ENCODE measurements around the gene MXI1.
A peak's percentile ranks its signal among the peaks of the same experiment; 100 is the strongest.

Gene MXI1

GRCh38 chr10:110278562-110279406 is 71.4 kb downstream of the MXI1 start:
- DNase-seq, result no peak

- no peak for DNase-seq
These were observed 72.1 kb downstream of the MXI1 start for GRCh38 chr10:110279407-110279986.

DNA sequence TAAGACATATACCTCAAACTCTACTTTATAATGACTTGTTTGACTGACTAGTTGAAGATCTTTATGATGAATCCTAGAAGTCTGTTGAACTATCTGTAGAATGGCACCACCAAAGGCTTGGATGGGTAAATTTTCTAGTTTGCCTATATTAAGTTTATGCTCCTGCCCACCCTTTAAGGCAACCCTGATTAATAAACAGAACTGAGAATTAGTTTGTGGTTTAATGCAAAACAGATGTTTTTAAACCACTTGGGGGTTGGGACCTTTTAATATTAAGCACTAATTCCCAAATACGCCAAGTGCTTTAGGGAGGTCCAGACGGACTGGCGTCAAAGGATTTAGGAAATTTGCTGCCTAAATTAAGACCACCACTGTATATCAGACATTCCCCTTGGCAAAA is 76.9 kb downstream of the MXI1 start:
- no peak for DNase-seq

GRCh38 chr10:110285501-110285900 is 78.1 kb downstream of the MXI1 start:
- DNase-seq, result no peak

GRCh38 chr10:110286841-110287240 is 79.4 kb downstream of the MXI1 start:
- no peak for DNase-seq

GRCh38 chr10:110296966-110297365 is 89.6 kb downstream of the MXI1 start:
- no peak for DNase-seq

DNA sequence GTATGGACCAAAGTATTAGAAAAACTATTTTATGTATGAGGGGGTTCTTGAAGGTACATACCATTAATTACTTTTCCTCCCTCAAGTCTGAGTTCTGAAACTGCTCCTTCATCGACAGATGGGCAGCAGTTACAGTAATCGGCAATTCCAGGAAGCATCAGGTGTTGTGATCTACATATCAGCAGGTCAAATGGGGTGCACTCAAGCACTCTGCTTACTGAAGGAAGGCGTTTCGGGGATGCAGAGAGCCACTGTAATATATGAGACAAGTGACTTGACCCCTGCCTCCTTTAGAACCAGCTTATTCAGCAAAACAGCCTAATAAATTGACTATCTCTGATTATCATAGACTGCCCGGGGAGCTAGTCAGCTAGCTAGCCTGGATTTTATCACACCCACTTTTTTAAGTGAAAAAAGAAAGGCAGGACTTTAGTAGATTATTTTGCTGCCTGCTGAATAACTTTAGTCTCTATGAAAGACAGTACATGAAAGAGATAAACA is 93.1 kb downstream of the MXI1 start:
- no peak for DNase-seq

- no peak for DNase-seq
These were observed 96.3 kb downstream of the MXI1 start for GRCh38 chr10:110303681-110304080.

DNA sequence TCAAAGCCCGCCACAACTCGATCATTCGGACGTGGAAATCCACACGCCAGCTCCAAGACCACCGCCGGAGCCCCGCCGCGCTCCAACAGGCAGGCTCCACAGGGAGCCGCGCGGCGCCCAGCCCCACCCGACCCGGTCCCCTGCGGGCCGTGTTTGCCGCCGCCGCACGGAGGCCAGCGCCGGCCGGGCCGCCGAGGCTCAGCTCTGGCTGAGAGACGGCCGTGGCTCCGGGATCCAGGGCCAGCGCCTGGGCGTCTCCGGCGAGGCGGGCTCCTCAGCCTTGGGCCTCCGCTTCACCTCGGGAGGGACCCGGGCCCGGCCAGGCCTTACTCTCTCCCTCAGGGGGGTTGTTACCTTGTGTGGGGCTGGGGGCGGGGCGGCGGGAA is 97.0 kb downstream of the MXI1 start:
- DNase-seq, result no peak

DNA sequence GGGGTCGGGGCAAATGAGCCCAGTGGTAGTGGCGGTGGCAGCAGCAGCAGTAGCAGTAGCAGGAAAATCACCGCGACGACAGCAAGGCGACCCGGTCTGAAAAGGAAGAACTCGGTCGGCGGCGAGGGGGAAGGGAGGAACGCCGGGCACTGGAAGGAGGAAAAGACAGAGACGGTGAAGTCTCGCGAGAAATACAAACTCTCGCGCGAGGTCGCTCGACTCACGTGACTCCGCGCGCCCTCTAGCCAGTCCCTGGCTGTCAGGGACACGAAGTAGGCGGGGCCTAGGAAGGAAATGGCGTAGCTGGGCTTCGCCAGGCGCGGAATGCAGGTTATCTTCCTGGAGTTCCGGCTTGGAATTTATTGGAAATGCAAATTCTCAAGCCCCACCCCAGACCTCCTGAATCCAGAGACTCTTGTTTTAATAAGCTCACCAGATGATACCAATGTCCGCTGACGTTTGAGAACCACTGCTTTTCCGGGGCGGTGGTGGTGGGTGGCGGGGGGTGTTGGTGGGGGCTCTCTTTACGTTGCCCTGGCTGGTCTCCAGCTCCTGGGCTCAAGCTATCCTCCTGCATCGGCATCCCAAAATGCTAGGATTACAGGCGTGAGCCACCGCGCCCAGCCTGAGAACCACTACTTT is 97.5 kb downstream of the MXI1 start, which contains the start of gene SMNDC1:
TSS of gene SMNDC1 (minus strand) at position 141 of the 642 bp plus-strand sequence. CDS start 1,333 bp downstream, outside the sequence.
- DNase-seq, result peak; percentile 99

DNA sequence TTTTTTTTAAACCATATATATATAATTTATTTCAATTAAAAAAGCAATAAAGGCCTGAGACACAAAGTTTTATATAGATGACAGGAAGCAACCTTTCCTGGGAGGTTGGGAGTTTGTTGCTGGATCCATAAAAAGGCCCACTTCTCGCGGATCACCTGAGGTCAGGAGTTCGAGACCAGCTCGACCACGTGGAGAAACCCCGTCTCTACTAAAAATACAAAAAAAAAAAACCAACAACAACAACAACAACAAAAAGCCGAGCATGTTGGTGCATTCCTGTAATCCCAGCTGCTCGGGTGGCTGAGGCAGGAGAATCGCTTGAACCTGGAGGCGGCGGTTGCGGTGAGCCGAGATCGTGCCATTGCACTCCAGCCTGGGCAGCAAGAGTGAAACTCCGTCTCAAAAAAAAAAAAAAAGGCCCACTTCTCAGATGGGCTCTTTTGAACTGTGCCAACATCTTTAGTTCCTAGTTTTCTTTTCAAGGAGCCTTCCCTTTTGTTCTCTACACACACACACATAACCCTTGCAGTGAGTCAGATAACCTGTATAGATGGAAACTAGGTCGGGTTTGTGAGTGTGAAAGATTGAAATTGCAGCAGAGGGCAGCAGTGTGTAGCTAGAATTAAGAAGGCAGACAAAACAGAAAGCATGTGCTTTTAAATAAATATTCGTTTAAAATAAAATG is 98.5 kb downstream of the MXI1 start:
- DNase-seq, result no peak

- no peak for DNase-seq
These were observed 99.0 kb downstream of the MXI1 start for GRCh38 chr10:110306452-110306768.

DNA sequence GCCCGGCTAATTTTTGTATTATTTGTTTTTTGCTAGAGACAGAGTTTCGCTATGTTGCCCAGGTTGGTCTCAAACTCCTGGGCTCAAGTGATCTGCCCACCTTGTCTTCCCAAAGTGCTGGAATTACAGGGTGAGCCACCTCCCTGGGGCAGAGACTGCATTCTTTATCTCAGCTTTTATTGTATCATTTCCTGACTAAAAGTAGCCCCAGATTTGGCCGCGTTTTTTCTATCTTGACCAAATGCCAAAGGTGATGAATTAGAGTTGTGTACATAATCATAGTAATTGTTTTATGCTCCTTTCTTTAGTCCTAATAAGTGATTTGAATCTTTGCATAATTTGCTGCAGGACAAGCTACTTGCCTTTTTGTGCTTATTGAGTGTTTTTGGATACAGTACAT is 100.4 kb downstream of the MXI1 start:
- DNase-seq, result no peak

DNA sequence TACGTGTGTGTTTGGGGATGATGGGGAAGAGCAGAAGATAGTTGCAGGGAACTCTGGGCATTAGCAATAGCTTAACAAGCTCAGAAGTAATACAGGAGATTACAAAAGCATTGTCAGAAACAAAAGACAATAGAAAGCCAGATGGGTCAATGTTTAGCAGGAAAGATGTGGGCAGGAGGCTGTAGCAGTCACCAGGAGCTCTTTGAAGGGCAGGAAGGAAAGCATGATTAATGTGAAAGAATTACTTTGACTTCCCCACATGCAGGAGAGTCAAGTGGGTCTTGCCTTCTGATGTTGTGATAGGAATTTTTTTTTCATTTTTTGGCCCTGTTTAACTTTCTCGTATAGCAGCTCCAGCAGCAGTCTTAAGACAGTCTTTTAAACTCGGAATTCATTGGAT is 103.3 kb downstream of the MXI1 start:
- no peak for DNase-seq

- no peak for DNase-seq
These were observed 104.0 kb downstream of the MXI1 start for GRCh38 chr10:110311357-110311949.

- DNase-seq, result no peak
These were observed 104.8 kb downstream of the MXI1 start for GRCh38 chr10:110312206-110312605.

DNA sequence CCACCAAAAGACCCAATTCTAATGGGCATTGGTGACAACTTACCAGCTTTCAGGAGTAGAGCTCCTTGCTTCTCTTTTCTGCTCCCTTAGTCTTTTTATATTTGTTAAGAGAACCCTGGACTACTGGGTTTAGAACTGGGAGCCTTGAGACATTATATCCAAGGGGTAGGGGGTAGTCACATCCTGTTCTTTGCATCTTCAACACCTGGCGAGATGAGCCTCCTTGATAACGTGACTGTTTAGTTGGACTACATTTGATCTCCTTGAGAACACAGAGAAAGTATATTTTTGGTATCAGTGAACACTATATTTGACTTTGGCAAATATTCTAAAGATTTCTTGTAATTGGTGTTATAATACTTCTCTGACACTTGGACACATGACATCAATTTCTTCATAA is 106.3 kb downstream of the MXI1 start:
- no peak for DNase-seq

DNA sequence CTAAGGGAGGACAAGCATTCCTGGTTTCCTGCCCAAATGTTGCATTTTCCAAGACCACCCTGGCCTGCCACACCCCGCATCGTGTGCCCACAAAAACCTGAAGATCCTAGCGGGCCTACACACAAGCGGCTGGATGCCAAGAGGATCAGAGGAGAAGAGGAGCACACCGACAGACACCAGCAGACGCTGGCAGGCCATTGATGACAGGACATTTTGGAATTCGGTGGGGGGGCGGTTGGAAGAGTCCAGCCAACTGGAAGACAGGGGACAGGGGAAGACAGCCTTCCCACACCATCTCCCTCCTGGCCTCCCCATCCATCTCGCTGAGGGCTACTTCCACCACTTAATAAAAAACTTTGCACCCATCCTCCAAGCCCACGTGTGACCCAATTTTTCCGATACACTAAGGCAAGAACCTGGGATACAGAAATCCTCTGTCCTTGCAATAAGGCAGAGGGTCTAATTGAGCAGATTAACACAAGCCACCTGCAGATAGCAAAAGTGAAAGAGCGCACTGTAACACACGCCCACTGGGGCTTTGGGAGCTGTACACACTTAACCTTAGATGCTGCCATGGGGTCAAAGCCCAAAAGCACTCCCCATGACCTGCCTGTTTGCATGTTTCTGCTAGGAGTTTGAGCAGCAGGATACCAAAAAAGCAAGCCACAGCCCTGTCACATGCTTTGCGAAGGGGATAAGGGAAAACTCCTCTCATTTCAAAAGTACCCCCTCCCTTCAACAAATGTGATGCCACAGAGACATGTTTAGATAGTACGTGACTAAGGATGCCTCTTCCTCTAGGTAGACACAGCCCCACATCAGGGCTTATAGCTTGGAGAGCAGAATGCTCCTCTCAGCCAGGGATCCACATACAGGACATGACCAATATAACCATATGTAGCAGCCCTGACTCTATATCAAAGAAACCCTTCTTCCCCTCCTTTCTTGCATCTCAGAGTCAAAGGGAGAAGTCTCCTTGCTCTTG is 110.8 kb downstream of the MXI1 start:
- DNase-seq, result no peak

DNA sequence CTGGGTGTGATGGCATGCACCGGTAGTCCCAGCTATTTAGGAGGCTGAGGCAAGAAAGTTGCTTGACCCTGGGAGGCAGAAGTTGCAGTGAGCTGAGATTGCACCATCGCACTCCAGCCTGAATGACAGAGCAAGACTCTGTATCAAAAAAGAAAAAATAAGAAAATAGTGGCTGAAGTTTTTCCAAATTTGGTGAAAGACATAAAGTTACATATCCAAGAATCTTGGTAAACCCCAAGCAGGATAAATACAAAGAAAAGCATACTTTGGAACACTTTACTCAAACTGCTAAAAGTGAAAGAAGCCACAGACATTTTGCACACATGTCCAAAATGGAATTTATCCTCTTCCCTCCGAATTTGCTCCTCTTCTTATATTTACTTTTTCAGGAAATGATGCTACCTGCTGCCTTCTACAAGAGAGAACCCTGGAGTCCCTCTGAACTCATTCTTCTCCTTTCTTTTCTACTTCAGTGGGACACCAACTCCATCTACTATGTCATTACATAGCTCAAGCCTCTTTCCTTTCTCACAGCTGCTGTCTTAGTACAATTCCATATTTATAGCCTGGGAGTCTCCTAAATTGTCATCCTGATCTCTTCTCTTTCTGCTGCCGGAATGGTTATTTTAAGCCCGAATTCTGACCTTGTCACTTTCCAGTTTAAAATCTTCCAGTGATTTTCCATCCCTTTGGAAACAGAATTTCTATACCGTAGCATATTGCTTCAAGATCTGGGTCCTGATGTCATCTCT is 114.6 kb downstream of the MXI1 start:
- DNase-seq, result no peak

DNA sequence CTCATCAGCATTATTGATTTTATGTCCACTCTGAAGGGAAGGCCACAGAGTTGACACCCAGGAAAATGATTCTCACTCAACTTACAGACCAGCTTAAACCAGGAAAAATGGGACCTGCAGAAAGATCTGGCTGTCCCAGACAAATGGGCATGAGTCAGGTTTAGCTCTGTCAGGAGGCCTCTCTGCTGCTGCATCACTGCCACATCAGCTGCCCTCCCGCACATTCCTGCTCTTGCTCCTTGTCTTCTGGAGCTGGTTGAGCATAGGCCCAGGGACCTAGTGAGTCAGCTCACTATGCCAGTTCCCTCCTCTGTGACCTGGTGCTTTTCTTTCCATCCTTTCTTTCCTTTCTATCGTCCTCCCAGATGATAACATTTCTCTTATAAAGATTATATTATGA is 116.1 kb downstream of the MXI1 start:
- DNase-seq, result no peak

DNA sequence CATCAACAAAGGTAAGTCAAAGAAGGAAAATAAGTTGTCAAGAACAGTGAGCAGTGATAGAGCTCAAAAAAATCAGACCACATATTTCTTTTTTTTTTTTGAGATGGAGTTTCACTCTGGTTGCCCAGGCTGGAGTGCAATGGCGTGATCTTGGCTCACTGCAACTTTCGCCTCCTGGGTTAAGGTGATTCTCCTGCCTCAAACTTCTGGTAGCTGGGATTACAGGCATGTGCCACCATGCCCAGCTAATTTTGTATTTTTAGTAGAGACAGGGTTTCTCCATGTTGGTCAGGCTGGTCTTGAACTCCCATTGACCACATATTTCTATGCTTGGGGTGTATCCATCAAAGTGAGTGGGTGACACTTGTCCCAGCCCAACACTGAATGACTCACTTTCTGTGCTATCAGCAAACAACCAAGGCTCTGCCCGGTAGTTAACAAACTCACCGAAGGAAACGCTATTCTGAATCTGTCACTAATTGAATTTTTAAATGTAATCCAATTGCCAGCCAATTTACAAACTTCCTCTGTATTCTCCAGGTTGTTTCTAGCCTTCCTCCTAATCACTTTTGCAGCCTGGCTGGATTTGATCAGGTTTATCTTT is 116.9 kb downstream of the MXI1 start:
- no peak for DNase-seq

Data from activated CD8-positive, alpha-beta memory T cell treated with anti-CD3 and anti-CD28 coated beads, Interleukin-2, amount 50 U/mL, for 48 hours (primary cell).